ENCODE data around the gene XKR7.

XKR7 gene

DNA sequence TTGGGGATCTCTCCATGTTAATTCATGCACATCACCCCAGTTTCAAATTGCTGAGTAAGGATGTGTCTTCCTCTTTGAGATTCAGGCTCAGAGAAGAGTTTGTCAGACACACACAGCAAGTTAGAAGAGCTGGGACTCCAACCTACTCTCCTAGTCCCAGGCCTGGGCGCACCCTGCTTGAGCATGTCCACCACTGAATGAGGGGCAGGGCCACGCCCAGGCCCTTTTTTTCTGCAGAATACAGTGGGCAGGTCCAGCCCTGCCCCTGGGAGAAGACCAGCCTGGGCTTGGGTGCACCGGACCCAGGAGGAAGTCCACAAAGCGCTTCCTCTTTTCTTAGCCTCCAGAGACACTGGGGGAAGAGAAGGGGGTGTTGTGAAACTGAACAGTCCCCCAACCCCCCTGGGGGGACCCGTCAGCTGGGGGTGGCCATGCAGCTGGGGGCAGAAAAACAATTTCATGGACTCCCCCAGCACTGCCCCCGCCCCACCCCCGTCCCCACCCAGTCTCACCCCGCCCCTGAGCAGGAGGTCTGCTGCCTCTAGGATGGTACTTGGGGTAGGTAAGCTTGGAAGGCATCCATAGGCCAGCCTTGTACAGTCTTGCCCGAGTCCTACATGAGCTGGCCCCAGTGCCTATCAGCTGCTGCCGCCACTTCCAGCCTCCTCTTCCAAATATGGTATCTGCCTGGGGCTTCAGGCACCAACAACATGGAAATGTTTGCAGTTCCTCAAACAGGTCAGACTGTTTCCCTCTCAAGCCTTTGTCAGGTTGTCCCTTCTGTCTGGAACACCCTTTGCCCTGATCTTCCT, 72.4 kb downstream of the XKR7 start:
- TF ChIP-seq, protein P1, sequence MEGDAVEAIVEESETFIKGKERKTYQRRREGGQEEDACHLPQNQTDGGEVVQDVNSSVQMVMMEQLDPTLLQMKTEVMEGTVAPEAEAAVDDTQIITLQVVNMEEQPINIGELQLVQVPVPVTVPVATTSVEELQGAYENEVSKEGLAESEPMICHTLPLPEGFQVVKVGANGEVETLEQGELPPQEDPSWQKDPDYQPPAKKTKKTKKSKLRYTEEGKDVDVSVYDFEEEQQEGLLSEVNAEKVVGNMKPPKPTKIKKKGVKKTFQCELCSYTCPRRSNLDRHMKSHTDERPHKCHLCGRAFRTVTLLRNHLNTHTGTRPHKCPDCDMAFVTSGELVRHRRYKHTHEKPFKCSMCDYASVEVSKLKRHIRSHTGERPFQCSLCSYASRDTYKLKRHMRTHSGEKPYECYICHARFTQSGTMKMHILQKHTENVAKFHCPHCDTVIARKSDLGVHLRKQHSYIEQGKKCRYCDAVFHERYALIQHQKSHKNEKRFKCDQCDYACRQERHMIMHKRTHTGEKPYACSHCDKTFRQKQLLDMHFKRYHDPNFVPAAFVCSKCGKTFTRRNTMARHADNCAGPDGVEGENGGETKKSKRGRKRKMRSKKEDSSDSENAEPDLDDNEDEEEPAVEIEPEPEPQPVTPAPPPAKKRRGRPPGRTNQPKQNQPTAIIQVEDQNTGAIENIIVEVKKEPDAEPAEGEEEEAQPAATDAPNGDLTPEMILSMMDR (IDR thresholded peaks at IDR 0.05) = no peak
- DNase-seq (ENCODE audit: low spot score) = no peak
- peak overlapping the region in 1 of 2 donors; percentile 77 for H3K27ac ChIP-seq

GRCh38 chr20:32045999-32046398, 78.0 kb downstream of the XKR7 start:
- DNase-seq (ENCODE audit: low spot score) = no peak
- Histone ChIP-seq H3K27ac (no peak overlapping the region), H3K4me3 (no peak overlapping the region)
- TF ChIP-seq, protein P1 (IDR thresholded peaks at IDR 0.05) = no peak

More for the DNA sequence above, 72.4 kb downstream of the XKR7 start:
- no peak overlapping the region for H3K4me3 ChIP-seq

DNA sequence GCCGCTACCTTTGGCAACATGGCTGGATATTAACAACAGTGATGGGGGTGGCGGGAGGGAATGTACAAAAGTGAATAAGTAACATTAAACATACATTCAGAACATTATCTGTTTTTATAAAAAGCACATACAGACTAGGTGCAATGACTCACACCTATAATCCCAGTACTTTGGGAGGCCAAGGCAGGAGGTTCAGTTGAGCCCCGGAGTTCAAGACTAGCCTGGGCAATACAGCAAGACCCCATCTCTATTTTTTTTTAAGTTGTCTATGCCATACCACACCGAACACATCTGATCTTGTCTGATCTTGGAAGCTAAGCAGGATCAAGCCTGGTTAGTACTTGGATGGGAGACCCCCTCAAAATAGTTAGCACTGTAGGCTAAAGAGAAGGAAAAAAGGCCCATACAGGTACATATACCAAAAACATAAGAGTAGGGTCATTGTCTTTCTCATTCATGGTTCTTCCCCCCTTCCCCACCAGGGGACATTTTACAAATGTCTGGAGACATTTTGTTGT, 82.4 kb downstream of the XKR7 start:
- H3K4me3 ChIP-seq = no peak overlapping the region
- no peak overlapping the region for H3K27ac ChIP-seq
- no peak for DNase-seq (ENCODE audit: low spot score)
- TF ChIP-seq, protein P1 (IDR thresholded peaks at IDR 0.05) = no peak

GRCh38 chr20:32050851-32051556, 83.1 kb downstream of the XKR7 start:
- Histone ChIP-seq H3K4me3 (peak overlapping the region; percentile 66), H3K27ac (peak overlapping the region in 1 of 2 donors; percentile 58)
- DNase-seq (ENCODE audit: low spot score) = no peak
- TF ChIP-seq, protein P1 (IDR thresholded peaks at IDR 0.05) = no peak

GRCh38 chr20:32051720-32052089, 83.8 kb downstream of the XKR7 start:
- H3K27ac ChIP-seq = peak overlapping the region in 1 of 2 donors; percentile 58
- peak overlapping the region; percentile 66 for H3K4me3 ChIP-seq
- TF ChIP-seq, protein P1 (IDR thresholded peaks at IDR 0.05) = no peak

GRCh38 chr20:32052090-32052777, 84.3 kb downstream of the XKR7 start, which contains the start of gene HCK:
Gene HCK, plus strand, starts transcription at chr20:32052242.
- Histone ChIP-seq H3K4me3 (peak within 1 kb of the TSS; percentile 66), H3K27ac (peak within 1 kb of the TSS in 1 of 2 donors; percentile 78)
- TF ChIP-seq, protein P1 (IDR thresholded peaks at IDR 0.05) = no peak
- DNase-seq (ENCODE audit: low spot score) = no peak

More at GRCh38 chr20:32051720-32052089, 83.8 kb downstream of the XKR7 start:
- no peak for DNase-seq (ENCODE audit: low spot score)
